ENCODE measurements around the gene CARD11. TPM values are rescaled to one million over a fixed set of nuclear protein-coding genes. Genes with fewer than 3 reads are reported as not detected.

Gene CARD11
- total RNA-seq, 1 donor from 2014 or later = 1.4 TPM

GRCh38 chr7:2972835-2973161 is 70.9 kb downstream of the CARD11 start:
- Mint-ChIP-seq H3K4me3 (ENCODE audit: unreplicated experiment) (no peak overlapping the region), H3K4me1 (ENCODE audit: low read depth, unreplicated experiment) (no peaks in the 10 kb centered on the region), H3K27ac (ENCODE audit: unreplicated experiment) (no peak overlapping the region), H3K9me3 (ENCODE audit: unreplicated experiment) (no peaks in the 10 kb centered on the region), H3K27me3 (ENCODE audit: unreplicated experiment) (no peaks in the 10 kb centered on the region), H3K36me3 (ENCODE audit: unreplicated experiment) (no peaks in the 10 kb centered on the region)
- no peak for DNase-seq
- TF ChIP-seq, protein P1, sequence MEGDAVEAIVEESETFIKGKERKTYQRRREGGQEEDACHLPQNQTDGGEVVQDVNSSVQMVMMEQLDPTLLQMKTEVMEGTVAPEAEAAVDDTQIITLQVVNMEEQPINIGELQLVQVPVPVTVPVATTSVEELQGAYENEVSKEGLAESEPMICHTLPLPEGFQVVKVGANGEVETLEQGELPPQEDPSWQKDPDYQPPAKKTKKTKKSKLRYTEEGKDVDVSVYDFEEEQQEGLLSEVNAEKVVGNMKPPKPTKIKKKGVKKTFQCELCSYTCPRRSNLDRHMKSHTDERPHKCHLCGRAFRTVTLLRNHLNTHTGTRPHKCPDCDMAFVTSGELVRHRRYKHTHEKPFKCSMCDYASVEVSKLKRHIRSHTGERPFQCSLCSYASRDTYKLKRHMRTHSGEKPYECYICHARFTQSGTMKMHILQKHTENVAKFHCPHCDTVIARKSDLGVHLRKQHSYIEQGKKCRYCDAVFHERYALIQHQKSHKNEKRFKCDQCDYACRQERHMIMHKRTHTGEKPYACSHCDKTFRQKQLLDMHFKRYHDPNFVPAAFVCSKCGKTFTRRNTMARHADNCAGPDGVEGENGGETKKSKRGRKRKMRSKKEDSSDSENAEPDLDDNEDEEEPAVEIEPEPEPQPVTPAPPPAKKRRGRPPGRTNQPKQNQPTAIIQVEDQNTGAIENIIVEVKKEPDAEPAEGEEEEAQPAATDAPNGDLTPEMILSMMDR (IDR thresholded peaks at IDR 0.05; ENCODE audit: partially characterized antibody, unreplicated experiment) = no peak

DNA sequence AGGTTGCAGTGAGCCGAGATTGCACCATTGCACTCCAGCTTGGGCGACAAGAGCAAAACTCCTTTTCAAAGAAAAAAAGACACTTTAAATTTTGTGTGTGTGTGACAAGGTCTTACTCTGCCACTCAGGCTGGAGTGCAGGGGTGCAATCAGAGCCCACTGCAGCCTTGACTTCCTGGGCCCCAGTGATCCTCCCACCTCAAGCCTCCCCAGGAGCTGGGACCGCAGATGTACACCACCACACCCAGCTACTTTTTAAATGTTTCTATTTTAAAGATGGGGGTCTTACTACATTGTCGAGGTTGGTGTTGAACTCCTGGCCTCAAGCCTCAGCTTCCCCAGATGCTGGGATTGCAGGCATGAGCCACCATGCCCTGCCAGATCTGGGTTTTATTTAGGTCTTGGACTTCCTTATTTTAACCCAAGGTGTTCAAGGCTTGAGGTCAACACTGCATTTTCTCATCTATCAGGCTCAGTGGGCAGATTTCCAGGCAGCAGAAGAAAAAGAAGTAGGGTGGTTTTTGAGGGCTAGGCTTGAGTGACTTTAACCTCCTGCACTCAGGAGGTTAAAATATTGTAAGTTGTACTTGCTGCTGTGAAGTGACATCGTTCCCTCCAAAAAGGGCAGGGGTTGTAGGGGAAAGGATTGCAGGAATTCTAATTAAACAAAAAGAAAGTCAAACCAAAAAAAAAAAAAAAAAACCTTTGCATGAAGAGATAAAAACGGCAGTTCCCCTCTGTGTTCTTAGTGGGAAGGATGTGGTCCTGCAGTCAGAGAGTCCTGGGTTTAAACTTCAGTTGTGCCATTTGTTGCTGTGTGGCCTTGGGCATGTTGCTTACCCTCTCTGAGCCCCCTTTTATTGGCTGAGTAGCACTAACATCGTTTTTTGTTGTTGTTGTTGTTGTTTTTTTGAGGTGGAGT is 71.5 kb downstream of the CARD11 start:
- H3K4me1 Mint-ChIP-seq (ENCODE audit: low read depth, unreplicated experiment) = no peaks in the 10 kb centered on the region
- no peaks in the 10 kb centered on the region for H3K36me3 Mint-ChIP-seq (ENCODE audit: unreplicated experiment)
- TF ChIP-seq, protein P1 (IDR thresholded peaks at IDR 0.05; ENCODE audit: partially characterized antibody, unreplicated experiment) = no peak

GRCh38 chr7:2970861-2971260 is 72.8 kb downstream of the CARD11 start:
- H3K27me3 Mint-ChIP-seq (ENCODE audit: unreplicated experiment) = no peaks in the 10 kb centered on the region
- H3K4me1 Mint-ChIP-seq (ENCODE audit: low read depth, unreplicated experiment) = no peaks in the 10 kb centered on the region
- DNase-seq = no peak
- TF ChIP-seq, protein P1 (IDR thresholded peaks at IDR 0.05; ENCODE audit: partially characterized antibody, unreplicated experiment) = no peak
- H3K36me3 Mint-ChIP-seq (ENCODE audit: unreplicated experiment) = peaks cover 4% of the 10 kb centered on the region
- peaks cover 2% of the 10 kb centered on the region for H3K9me3 Mint-ChIP-seq (ENCODE audit: unreplicated experiment)
- no peak overlapping the region for H3K27ac Mint-ChIP-seq (ENCODE audit: unreplicated experiment)
- no peak overlapping the region for H3K4me3 Mint-ChIP-seq (ENCODE audit: unreplicated experiment)

More for the DNA sequence above, 71.5 kb downstream of the CARD11 start:
- no peak for DNase-seq
- Mint-ChIP-seq H3K4me3 (ENCODE audit: unreplicated experiment) (no peak overlapping the region), H3K9me3 (ENCODE audit: unreplicated experiment) (no peaks in the 10 kb centered on the region), H3K27me3 (ENCODE audit: unreplicated experiment) (no peaks in the 10 kb centered on the region), H3K27ac (ENCODE audit: unreplicated experiment) (no peak overlapping the region)

GRCh38 chr7:2970307-2970664 is 73.4 kb downstream of the CARD11 start:
- H3K27ac Mint-ChIP-seq (ENCODE audit: unreplicated experiment) = no peak overlapping the region
- peaks cover 2% of the 10 kb centered on the region for H3K9me3 Mint-ChIP-seq (ENCODE audit: unreplicated experiment)
- no peak for DNase-seq
- TF ChIP-seq, protein P1 (IDR thresholded peaks at IDR 0.05; ENCODE audit: partially characterized antibody, unreplicated experiment) = no peak
- H3K27me3 Mint-ChIP-seq (ENCODE audit: unreplicated experiment) = no peaks in the 10 kb centered on the region
- no peaks in the 10 kb centered on the region for H3K4me1 Mint-ChIP-seq (ENCODE audit: low read depth, unreplicated experiment)
- no peak overlapping the region for H3K4me3 Mint-ChIP-seq (ENCODE audit: unreplicated experiment)
- H3K36me3 Mint-ChIP-seq (ENCODE audit: unreplicated experiment) = peaks cover 8% of the 10 kb centered on the region
